VCaP (cell line): ENCODE results near the gene ATAD5.
"Not testable (repeated sequence)": the region's sequence is repeated elsewhere in the genome, so short reads cannot be mapped to it uniquely, and the experiment has no call there.

ENCODE experiments used
- H3K27ac ChIP-seq: fragments of 450-650 bp; 2 replicates; pipeline ENCODE4 v1.5.1; 2017
- TF ChIP-seq, protein P1 (sequence below): fragments of 450-650 bp; conservative IDR thresholded peaks from 2 replicates; pipeline ENCODE4 v1.5.1; 2017; ENCODE audit warnings: mild to moderate bottlenecking, moderate library complexity

ATAD5 gene

DNA sequence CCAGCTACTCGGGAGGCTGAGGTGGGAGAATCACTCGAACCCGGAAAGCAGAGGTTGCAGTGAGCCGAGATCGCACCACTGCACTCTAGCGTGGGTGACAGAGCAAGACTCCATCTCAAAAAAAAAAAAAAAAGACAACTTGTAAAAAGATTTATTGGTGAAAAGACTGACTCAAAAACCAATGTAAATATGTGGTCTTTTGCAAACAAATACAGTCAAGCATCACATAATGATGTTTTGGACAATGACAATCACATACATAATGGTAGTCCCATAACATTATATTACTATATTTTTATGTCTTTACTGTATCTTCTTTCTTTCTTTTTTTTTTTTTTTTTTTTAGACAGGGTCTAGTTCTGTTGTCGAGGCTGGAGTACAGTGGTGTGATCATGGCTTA, 15.6 kb upstream of the ATAD5 start:
- TF ChIP-seq, protein P1, sequence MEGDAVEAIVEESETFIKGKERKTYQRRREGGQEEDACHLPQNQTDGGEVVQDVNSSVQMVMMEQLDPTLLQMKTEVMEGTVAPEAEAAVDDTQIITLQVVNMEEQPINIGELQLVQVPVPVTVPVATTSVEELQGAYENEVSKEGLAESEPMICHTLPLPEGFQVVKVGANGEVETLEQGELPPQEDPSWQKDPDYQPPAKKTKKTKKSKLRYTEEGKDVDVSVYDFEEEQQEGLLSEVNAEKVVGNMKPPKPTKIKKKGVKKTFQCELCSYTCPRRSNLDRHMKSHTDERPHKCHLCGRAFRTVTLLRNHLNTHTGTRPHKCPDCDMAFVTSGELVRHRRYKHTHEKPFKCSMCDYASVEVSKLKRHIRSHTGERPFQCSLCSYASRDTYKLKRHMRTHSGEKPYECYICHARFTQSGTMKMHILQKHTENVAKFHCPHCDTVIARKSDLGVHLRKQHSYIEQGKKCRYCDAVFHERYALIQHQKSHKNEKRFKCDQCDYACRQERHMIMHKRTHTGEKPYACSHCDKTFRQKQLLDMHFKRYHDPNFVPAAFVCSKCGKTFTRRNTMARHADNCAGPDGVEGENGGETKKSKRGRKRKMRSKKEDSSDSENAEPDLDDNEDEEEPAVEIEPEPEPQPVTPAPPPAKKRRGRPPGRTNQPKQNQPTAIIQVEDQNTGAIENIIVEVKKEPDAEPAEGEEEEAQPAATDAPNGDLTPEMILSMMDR: no peak
- no peak overlapping the region for H3K27ac ChIP-seq

DNA sequence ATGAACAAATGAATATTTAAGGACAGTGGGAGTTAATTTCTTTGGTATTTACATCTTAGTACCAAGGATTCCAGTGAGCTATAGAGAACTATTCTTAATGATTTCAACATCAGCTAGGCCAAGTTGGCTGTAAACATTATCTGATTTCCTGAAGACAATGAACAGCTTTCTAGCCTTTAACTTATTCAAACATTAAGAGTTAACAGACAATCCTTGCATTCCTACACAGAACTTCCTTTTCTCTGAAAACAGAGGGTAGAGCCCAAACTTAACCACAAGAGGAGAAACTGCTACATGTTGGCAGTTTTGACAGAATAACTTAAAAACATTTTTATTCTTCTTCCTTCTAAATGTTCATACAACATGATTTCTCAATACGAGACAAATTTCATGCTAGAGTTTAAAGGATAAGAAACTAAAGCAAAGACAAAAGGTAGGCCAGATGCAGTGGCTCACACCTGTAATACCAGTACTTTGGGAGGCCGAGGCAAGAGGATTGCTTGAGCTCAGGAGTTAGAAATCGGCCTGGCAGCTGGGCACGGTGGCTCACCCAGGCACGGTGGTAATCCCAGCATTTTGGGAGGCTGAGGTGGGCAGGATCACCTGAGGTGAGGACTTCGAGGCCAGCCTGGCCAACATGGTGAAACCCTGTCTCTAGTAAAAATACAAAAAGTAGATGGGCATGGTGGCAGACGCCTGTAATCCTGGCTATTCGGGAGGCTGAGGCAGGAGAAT, 11.6 kb upstream of the ATAD5 start:
- TF ChIP-seq, protein P1: no peak
- H3K27ac ChIP-seq: no peak overlapping the region

DNA sequence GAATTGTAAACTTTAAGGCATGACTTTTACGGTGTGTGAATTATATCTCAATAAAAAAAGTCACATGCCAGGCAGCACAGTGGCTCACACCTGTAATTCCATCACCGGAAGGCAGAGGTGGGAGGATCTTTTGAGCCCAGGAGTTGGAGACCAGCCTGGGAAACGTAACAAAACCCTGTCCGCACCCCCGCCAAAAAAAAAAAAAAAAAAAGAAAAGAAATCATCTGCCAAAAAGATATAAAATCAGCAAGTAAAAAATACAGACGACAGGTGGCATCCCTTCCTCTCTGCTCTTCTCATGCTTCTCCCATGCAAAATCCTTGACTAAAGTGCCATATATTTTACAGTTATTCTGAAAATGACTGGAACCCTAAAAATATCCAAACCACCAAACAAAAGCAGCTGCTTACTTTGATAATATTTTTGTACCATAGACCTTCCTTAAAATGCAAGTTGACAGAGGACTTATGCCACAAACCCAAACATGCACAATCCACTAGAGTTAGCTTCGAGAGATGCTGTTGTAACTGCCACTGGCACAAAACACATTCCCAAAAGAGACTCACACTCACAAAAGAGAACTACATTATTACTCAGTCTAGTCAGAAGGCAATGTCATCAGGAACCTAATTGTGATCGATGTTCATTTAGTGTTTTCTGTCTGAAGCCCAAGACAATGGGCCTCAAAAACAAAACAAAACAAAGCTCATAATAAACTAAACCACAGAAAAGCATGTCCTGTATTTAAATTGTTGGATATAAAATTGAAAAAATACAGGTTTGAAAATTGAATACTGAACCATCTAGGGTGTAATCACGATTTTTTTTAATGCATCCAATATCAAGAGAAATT, 9.7 kb upstream of the ATAD5 start:
- H3K27ac ChIP-seq: no peak overlapping the region
- TF ChIP-seq, protein P1: no peak; the same call in 1 of the 2 replicates

DNA sequence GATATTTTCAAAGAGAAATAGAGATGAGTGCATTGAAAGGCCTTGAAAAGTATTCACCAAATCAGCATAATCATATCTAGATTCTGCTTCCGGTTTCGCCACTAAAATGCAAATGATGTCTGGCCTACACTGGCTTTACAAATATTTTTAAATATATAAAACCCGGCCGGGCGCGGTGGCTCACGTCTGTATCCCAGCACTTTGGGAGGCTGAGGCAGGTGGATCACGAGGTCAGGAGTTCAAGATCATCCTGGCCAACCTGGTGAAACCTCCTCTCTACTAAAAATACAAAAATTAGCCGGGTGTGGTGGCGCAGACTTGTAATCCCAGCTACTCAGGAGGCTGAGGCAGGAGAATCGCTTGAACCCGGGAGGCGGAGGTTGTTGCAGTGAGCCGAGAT, 8.8 kb upstream of the ATAD5 start:
- not testable (repeated sequence) for H3K27ac ChIP-seq

DNA sequence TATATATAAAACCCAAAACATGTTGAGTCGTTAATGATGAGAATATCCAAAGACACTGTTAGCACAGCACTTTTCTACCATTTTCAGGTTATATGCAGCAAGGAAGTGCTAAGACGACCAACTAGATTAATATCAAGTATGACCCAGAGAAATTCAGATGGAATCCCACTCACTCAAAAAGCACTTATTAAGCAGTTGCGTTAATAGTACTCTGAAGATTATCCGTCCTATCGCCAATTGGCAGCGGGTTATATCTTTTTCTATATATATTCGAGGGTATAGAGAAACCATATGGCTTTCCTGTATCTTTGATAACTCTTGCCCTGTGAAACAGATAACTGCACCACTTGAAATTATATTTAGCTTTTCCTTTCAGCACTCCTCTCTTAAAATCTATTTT, 8.3 kb upstream of the ATAD5 start:
- TF ChIP-seq, protein P1: no peak
- peak overlapping the region; percentile 86 for H3K27ac ChIP-seq

DNA sequence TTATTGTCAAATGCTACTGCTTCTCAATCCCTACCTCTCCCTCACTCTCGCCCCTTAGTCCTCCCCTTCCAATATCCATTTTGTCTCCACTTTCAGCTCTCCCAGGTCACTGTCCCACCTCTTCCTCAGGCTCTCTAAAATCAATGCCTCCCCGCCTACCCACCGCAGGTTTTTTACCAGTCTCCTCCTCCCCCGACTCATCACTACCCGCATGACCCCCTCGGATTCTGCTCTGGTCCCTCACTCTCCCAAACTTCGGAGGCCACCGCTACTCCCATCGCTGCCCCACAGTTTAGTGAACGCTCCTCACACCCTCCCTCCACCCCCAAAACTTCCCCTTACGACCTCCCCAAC, 7.8 kb upstream of the ATAD5 start:
- peak overlapping the region; percentile 86 for H3K27ac ChIP-seq
- TF ChIP-seq, protein P1: no peak

DNA sequence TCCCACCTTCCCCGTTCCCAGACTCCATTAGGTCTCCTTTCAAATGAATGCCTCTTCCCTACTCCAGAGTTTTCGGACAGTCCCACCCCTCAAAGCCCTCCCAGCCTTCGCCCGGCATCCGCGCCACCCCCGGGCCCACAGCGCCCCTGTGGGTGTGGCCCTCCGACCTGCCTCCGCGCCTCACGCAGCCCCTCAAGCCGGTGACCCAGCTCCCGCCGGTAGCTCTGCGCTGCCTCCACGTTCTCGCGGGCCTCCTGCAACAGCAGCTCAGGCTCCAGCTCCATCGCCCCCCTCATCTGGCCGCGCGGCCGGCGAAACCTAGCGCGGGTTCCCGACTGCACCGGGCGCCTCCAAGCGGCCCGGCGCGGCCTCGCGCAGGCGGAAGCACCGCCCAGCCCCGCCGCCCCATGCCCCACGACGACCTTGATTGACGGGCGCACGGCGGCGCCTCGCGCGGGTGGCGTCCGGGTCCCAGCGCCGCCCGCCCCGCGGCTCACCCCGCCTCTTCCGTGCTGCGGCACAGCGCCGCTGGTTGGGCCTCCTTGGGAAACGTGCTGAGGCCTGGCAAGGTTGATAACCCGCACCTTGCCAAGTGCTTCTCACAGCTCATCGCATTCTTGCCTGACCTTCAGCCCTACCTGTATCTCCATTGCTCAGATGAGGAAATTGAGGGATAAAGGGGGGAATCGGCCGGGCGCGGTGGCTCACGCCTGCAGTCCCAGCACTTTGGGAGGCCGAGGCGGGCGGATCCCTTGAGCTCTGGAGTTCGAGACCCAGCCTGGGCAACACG, 7.2 kb upstream of the ATAD5 start, which contains the start of gene CRLF3:
CRLF3 (minus strand) TSS at position 337 of the 790 bp plus-strand sequence; CDS start at position 296, 41 bp downstream.
- H3K27ac ChIP-seq: peak within 1 kb of the TSS; percentile 86
- TF ChIP-seq, protein P1: peak; percentile 93
